Left lung (tissue), 10 donors: ENCODE measurements around the gene SCLY. TPM values are rescaled to one million over a fixed set of nuclear protein-coding genes. Genes with fewer than 3 reads are reported as not detected.
"Not testable (repeated sequence)": the region's sequence is repeated elsewhere in the genome, so short reads cannot be mapped to it uniquely, and the experiment has no call there.

Source experiments
- ATAC-seq: fragments of 200-7000 bp; cut with Tn5 transposase; one replicate; pipeline ENCODE4 v1.9.1; 2020; ENCODE audit warnings: moderate library complexity
- DNase-seq, 4 donors: peaks; one replicate each; pipeline ENCODE4 v3.0.0-alpha.2; 2013 to 2020
- H3K27ac ChIP-seq, 2 donors: fragments of 200-600 bp; sonication (generic) in 1 of 2; one replicate each; pipeline versions ENCODE4 v1.5.0 to v1.8.0; 2020 to 2021
- H3K27me3 ChIP-seq, 2 donors: fragments of 200-600 bp; sonication (generic) in 1 of 2; one replicate each; pipeline versions ENCODE4 v1.5.0 to v1.8.0; 2020 to 2021
- H3K36me3 ChIP-seq, 2 donors: fragments of 200-600 bp; sonication (generic) in 1 of 2; one replicate each; pipeline versions ENCODE4 v1.5.0 to v1.8.0; 2020 to 2021
- H3K4me1 ChIP-seq, 2 donors: fragments of 200-600 bp; one replicate each; pipeline ENCODE4 v1.8.0; 2021
- H3K4me3 ChIP-seq, 2 donors: fragments of 200-600 bp; sonication (generic) in 1 of 2; one replicate each; pipeline versions ENCODE4 v1.5.0 to v1.8.0; 2020 to 2021; ENCODE audit warnings: mild to moderate bottlenecking in 1 of 2
- H3K9me3 ChIP-seq, 2 donors: fragments of 200-600 bp; sonication (generic) in 1 of 2; one replicate each; pipeline versions ENCODE4 v1.5.0 to v1.8.0; 2020 to 2021
- CTCF ChIP-seq, 2 donors: fragments of 200-600 bp; sonication (generic) in 1 of 2; IDR thresholded peaks; one replicate each; pipeline versions ENCODE4 v1.5.0 to v1.8.0; 2021; ENCODE audit warnings: antibody characterized with exemption in 2 of 2
- intact Hi-C, 2 donors: fragments of 100-400 bp; cut with DNase I; formaldehyde crosslinking; loops; one replicate each; pipeline versions ENCODE4 v1.11.2 to v1.14.2; 2022
- polyA plus RNA-seq, 6 donors: library from polyadenylated mRNA; unstranded; fragments of 120-200 nt; gene quantifications; one replicate each; pipeline ENCODE4 v1.2.1, GENCODE V29; 2013; ENCODE audit not compliant: insufficient read length in 6 of 6
- total RNA-seq, 2 donors: library from RNA; stranded (reverse); fragmentation: NEBNext Ultra II Directional; extraction: Animal tissue kit (Norgen Biotek cat#: 25700); gene quantifications; one replicate each; pipeline ENCODE4 v1.2.1, GENCODE V29; 2021
- donor health status: DM: no; HTN: yes; CAD: no.
- donor health status: DM: no; HTN: no; CAD: no.

The SCLY gene
- total and polyA plus RNA-seq, 8 donors: 10.9 to 20.9 (median 15.2) TPM

- no peaks in the 10 kb centered on the region for H3K4me1 ChIP-seq
- no peak for TF ChIP-seq CTCF (IDR thresholded peaks at IDR 0.05)
- H3K9me3 ChIP-seq: peaks cover 0 to 8% of the 10 kb centered on the region in 2 donors
- no peaks in the 10 kb centered on the region for H3K27me3 ChIP-seq
- peaks cover 0 to 75% of the 10 kb centered on the region in 2 donors for H3K36me3 ChIP-seq
- no peak for ATAC-seq
- no peak overlapping the region for H3K4me3 ChIP-seq
- intact Hi-C loops: no loop called here
- no peak overlapping the region for H3K27ac ChIP-seq
- DNase-seq: no peak
Observed at GRCh38 chr2:238043851-238044250, 16.9 kb upstream of the SCLY start.

DNA sequence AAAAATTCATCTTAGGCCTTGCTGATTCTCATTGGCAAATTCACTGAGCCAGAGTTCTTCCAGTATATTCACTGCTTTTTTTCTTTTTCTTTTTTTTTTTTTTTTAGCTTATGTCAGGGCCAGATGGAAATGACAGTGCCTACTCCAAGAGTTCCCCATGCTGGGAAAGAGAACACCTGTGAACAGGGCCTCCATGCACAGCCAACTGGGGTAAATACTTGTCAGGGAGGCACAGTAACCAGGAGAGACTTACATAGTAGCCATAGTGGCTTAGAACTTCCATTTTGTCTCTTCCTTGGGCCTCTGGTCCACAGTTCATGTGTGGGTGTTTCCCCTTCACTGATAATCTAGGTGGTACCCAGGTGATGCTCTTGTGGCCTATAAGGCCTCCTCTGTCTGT lies 15.2 kb upstream of the SCLY start:
- Histone ChIP-seq H3K9me3 (peaks cover 0 to 8% of the 10 kb centered on the region in 2 donors), H3K36me3 (peaks cover 0 to 58% of the 10 kb centered on the region in 2 donors), H3K4me1 (no peaks in the 10 kb centered on the region), H3K27me3 (no peaks in the 10 kb centered on the region), H3K27ac (no peak overlapping the region), H3K4me3 (no peak overlapping the region)
- intact Hi-C loops: no loop called here
- no peak for ATAC-seq
- no peak for DNase-seq
- no peak for TF ChIP-seq CTCF (IDR thresholded peaks at IDR 0.05)

- intact Hi-C loops: no loop called here
- TF ChIP-seq CTCF (IDR thresholded peaks at IDR 0.05): no peak
- ATAC-seq: no peak
Observed at GRCh38 chr2:238046725-238047270, 14.0 kb upstream of the SCLY start.

GRCh38 chr2:238053191-238053776 lies 7.5 kb upstream of the SCLY start:
- Histone ChIP-seq H3K27ac (no peak overlapping the region), H3K4me1 (no peaks in the 10 kb centered on the region), H3K4me3 (no peak overlapping the region), H3K9me3 (peaks cover 0 to 5% of the 10 kb centered on the region in 2 donors), H3K27me3 (peaks cover 0 to 23% of the 10 kb centered on the region in 2 donors), H3K36me3 (no peaks in the 10 kb centered on the region)
- no peak for TF ChIP-seq CTCF (IDR thresholded peaks at IDR 0.05)
- no peak for DNase-seq
- intact Hi-C loops: no loop called here
- no peak for ATAC-seq

More at GRCh38 chr2:238046725-238047270, 14.0 kb upstream of the SCLY start:
- no peaks in the 10 kb centered on the region for H3K4me1 ChIP-seq
- H3K4me3 ChIP-seq: no peak overlapping the region
- DNase-seq: no peak
- peaks cover 0 to 45% of the 10 kb centered on the region in 2 donors for H3K36me3 ChIP-seq
- H3K9me3 ChIP-seq: peaks cover 0 to 8% of the 10 kb centered on the region in 2 donors
- H3K27me3 ChIP-seq: no peaks in the 10 kb centered on the region
- no peak overlapping the region for H3K27ac ChIP-seq

DNA sequence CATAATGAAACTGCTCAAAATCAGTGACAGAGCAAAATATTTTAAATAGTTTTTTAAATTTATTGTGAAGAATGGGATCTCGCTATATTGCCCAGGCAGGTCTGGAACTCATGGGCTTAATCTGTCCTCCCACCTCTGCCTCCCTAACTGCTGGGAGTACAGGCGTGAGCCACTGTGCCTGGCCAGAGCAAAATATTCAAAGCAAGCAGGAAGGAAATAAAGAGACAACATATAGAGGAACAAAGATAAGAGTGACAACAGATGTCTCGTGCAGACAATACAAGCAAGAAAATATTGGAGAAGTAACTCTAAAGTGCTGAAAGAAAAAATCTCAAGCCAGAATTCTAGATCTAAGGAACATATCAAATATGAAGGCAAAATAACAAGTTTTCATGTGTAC lies 5.0 kb upstream of the SCLY start:
- H3K4me3 ChIP-seq: no peak overlapping the region
- H3K27me3 ChIP-seq: peaks cover 0 to 23% of the 10 kb centered on the region in 2 donors
- no peak for TF ChIP-seq CTCF (IDR thresholded peaks at IDR 0.05)
- DNase-seq (no peak), ATAC-seq (no peak)
- peaks cover 0 to 9% of the 10 kb centered on the region in 2 donors for H3K4me1 ChIP-seq
- no peaks in the 10 kb centered on the region for H3K9me3 ChIP-seq
- no peaks in the 10 kb centered on the region for H3K36me3 ChIP-seq
- intact Hi-C loops: no loop called here
- H3K27ac ChIP-seq: no peak overlapping the region

- peaks cover 0 to 21% of the 10 kb centered on the region in 2 donors for H3K4me1 ChIP-seq
- H3K27me3 ChIP-seq: peaks cover 0 to 23% of the 10 kb centered on the region in 2 donors
- H3K36me3 ChIP-seq, ATAC-seq, DNase-seq, H3K9me3 ChIP-seq, intact Hi-C loops, H3K4me3 ChIP-seq, H3K27ac ChIP-seq: not testable (repeated sequence)
Observed at GRCh38 chr2:238057696-238058575, 2.9 kb upstream of the SCLY start.
